ENCODE results near the gene SPG11.
A peak's percentile ranks its signal among the peaks of the same experiment; 100 is the strongest.
"Not testable (repeated sequence)": the region's sequence is repeated elsewhere in the genome, so short reads cannot be mapped to it uniquely, and the experiment has no call there.

The SPG11 gene

DNA sequence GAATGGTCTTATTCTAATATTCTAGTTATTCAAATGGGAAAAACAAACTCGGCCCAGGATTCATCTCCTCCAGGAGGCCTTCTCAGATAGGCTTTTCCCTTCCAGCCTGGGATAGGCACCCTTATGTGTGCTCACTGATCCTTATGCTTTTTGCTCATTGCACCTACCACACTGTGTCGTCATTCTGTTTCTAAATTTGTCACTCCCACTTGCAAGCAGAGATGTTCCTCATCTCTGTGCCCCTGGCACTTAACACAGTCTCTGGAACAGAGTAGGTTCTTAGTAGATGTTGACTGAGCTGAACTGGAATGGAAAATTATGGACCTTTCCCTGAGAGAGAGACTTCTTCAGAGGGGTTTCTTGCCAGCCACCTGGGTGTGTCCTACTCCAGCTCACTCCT lies 18.7 kb upstream of the SPG11 start:
- DNase-seq = no peak

- DNase-seq = no peak
Measured at GRCh38 chr15:44676676-44677075, 13.2 kb upstream of the SPG11 start.

DNA sequence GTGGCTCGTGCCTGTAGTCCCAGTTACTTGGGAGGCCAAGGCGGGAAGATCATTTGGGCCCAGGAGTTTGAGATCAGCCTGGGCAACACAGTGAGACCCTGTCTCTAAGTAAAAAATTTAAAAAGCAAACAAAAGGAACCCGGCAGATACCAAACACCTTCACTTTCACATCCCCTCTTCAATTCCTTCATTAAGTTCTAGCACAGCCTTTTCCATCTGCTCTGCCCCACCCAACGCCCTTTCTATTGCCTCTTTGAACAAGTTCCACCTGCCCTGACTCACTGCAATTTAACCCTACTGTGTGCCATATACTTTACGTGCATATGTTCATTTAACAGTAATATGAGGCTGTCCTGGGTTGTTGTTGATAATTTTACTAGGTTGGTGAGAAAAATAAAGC lies 12.4 kb upstream of the SPG11 start:
- no peak for DNase-seq

DNA sequence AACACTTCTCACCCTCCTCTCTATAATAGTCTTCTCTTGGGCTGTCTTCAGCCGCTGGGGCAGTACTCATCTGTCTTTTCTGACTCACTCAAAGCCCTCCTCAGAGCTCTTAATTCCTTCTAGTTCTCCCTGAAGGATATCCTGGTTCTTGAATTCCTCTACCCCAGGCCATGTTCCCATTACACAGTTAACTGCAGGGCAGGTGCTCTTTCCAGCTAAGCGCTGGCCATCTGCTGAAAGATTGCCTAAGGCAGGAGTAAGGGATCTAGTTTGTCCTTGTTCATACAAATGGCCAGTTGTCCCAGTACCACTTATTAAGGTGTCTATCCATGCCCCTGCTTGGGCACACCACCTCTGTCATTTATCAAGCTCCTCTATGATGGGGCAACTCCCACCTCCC lies 10.2 kb upstream of the SPG11 start:
- DNase-seq = no peak

GRCh38 chr15:44670087-44670950 lies 6.9 kb upstream of the SPG11 start:
- no peak for DNase-seq

GRCh38 chr15:44668921-44669320 lies 5.5 kb upstream of the SPG11 start:
- no peak for DNase-seq

- no peak for DNase-seq
Measured at GRCh38 chr15:44667039-44667360, 3.5 kb upstream of the SPG11 start.

- DNase-seq = no peak
Measured at GRCh38 chr15:44666210-44667038, 3.0 kb upstream of the SPG11 start.

GRCh38 chr15:44662478-44663409 lies 718 bp downstream of the SPG11 start:
- DNase-seq = peak; percentile 82

DNA sequence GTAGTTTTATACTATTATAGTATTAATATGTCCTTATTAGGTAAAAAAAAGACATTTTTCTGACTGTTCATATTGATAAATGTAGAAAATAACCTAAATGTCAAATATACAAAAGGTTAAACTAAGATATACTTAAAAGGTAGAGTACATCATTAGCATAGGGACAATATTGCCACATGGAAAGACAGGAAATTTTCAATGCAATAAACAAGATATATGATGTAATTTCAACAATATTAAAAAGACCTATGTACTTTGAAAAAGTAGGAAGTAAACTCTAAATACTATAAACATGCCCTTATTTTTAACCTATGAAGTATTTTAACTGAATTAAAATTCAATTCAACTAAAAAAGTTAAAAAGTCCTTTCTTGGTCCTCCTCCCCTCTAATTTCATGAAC lies 1.9 kb downstream of the SPG11 start:
- DNase-seq = no peak

GRCh38 chr15:44659056-44659455 lies 4.4 kb downstream of the SPG11 start:
- DNase-seq = no peak

GRCh38 chr15:44657378-44657777 lies 6.1 kb downstream of the SPG11 start:
- DNase-seq = no peak

DNA sequence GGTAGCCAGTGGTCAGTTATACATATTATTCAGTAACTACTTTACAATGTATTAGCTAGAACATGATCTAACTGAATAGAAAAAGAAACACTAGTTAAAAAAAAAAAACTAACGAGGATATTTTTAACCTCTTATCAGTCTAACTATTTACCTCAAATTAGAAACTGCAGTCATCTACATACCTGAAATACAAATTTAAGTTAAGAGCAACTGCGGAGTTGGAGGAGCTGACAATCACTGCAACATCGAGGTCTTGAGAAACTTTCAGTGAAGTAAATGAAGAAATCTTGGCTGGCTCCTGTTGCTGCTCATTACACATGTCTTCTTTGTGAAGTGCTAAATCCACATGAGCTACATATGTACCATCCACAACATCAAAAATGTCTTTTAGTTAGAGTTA lies 6.5 kb downstream of the SPG11 start:
- no peak for DNase-seq

GRCh38 chr15:44656298-44656697 lies 7.2 kb downstream of the SPG11 start:
- no peak for DNase-seq

- DNase-seq = no peak
Measured at GRCh38 chr15:44654858-44655257, 8.6 kb downstream of the SPG11 start.

GRCh38 chr15:44647637-44648036 lies 15.8 kb downstream of the SPG11 start:
- no peak for DNase-seq

- DNase-seq = no peak
Measured at GRCh38 chr15:44647036-44647435, 16.4 kb downstream of the SPG11 start.

GRCh38 chr15:44646460-44646859 lies 17.0 kb downstream of the SPG11 start:
- no peak for DNase-seq

- no peak for DNase-seq
Measured at GRCh38 chr15:44641651-44642050, 21.8 kb downstream of the SPG11 start.

- DNase-seq = no peak
Measured at GRCh38 chr15:44636976-44637375, 26.5 kb downstream of the SPG11 start.

DNA sequence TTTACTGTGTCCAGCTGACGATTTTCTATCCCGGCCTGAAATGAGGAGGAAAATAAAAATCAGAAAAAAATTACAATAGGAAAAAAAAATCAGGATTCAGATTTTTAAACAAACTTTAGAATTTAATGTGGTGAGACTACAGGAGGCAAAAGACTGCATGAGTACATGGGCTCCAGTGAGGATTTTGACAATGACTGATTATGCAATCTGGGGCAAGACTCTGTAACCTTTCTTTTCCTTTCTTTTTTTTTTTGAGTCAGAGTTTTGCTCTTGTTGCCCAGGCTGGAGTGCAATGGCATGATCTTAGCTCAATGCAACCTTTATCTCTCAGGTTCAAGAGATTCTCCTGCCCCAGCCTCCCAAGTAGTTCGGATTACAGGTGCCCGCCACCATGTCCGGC lies 29.9 kb downstream of the SPG11 start:
- DNase-seq = no peak

DNA sequence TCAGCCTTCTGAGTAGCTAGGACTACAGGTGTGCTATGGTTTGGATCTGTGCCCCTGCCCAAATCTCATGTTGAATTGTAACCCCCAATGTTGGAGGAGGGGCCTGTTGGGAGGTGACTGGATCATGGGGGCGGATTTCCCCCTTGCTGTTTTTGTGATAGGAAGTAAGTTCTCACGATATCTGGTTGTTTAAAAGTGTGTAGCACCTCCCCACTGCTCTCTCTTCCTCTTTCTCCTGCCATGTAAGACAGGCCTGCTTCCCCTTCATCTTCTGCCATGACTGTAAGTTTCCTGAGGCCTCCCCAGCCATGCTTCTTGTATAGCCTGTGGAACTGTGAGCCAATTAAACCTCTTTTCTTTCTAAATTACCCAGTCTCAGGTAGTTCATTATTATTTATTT lies 38.2 kb downstream of the SPG11 start:
- not testable (repeated sequence) for DNase-seq

- no peak for DNase-seq
Measured at GRCh38 chr15:44623178-44623577, 40.3 kb downstream of the SPG11 start.
